ENCODE data around the gene PLA2G4B.

PLA2G4B gene

GRCh38 chr15:41857316-41857715 lies 18.7 kb downstream of the PLA2G4B start:
- in situ Hi-C loops (cut with MboI; ENCODE audit: low pct_unique_long_range_greater_than_20kb, low sequenced_read_pairs, unreplicated experiment) = no loop called here
- TF ChIP-seq CTCF (IDR thresholded peaks at IDR 0.05; ENCODE audit: extremely low read depth, insufficient read depth, missing control alignments) = no peak
- no peak for DNase-seq (ENCODE audit: low spot score)

- TF ChIP-seq CTCF (IDR thresholded peaks at IDR 0.05; ENCODE audit: extremely low read depth, insufficient read depth, missing control alignments) = no peak
- in situ Hi-C loops (cut with MboI; ENCODE audit: low pct_unique_long_range_greater_than_20kb, low sequenced_read_pairs, unreplicated experiment) = no loop called here
Measured at GRCh38 chr15:41858756-41859155, 20.1 kb downstream of the PLA2G4B start.

DNA sequence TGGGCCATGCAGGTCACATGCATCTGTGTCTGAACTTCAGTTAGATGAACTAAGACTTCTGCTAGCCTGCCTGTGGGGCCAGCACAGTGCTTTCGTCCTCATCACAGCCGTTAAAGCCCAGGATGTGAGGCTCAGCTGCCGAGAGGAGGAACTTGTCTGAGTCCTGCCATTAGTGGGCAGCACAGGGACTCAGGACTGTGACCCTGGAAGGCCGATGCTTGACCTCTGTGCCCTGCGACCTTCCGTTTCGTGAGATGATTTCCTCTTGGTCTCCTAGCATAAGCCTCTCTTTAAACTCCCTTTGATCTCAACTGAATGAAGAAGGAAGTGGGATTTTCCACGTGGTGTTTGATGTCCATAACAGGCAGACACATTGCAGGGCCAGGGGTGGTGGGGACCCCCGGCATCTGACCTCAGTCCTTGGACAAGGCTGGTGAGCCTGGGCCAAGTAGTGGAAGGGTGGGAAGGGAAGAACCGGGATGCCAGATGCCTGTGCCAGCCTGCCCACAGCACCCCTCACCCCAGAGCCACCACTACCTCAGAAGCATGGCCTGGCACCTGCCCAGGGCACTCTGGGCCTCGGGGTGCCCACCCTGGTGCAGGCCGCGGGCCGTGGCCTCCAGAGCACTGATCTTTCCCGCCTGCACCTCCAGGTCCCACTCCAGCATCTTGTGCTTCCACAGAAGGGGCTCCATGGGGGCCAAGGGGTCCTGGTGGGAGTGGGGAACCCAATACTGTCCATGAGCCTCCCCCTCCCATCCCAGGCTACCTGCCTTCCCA lies 21.6 kb downstream of the PLA2G4B start:
- TF ChIP-seq CTCF (IDR thresholded peaks at IDR 0.05; ENCODE audit: extremely low read depth, insufficient read depth, missing control alignments) = peak; percentile 17
- in situ Hi-C loops (cut with MboI; ENCODE audit: low pct_unique_long_range_greater_than_20kb, low sequenced_read_pairs, unreplicated experiment) = no loop called here

More at GRCh38 chr15:41858756-41859155, 20.1 kb downstream of the PLA2G4B start:
- DNase-seq (ENCODE audit: low spot score) = no peak

DNA sequence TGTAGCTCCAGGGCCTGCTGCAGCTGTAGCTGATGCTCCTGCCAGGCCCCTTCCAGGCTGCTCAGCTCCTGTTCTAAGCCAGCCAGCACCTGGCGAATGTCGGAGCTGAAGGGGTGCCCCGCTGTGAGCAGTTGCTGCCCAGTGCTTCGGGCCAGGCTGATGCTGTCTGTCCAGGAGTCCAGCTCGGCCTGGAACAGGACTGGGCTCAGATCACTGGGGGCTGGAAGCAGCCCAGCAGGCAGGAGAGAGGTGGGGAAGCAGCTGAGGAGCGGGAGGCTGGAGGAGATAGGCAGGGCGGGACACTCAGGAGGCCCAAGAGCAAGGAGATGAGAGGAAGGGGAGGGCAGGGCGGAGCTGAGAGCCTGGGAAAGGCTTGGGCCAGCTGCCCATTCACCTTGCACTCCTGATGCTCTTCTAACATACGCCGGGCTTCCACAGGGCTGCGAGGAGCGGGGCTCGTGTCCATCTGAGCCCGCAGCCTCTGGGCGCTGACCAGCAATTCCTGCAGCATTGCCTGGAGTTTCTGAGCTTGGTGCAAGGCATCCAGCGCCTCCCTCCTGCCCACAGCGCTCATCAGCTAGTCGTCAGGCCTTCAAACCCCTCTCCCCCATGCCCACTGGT lies 23.2 kb downstream of the PLA2G4B start:
- in situ Hi-C loops (cut with MboI; ENCODE audit: low pct_unique_long_range_greater_than_20kb, low sequenced_read_pairs, unreplicated experiment) = no loop called here
- no peak for TF ChIP-seq CTCF (IDR thresholded peaks at IDR 0.05; ENCODE audit: extremely low read depth, insufficient read depth, missing control alignments)
- no peak for DNase-seq (ENCODE audit: low spot score)

More for the DNA sequence above, 21.6 kb downstream of the PLA2G4B start:
- DNase-seq (ENCODE audit: low spot score) = no peak

GRCh38 chr15:41862515-41863116 lies 24.0 kb downstream of the PLA2G4B start:
- TF ChIP-seq CTCF (IDR thresholded peaks at IDR 0.05; ENCODE audit: extremely low read depth, insufficient read depth, missing control alignments) = no peak
- in situ Hi-C loops (cut with MboI; ENCODE audit: low pct_unique_long_range_greater_than_20kb, low sequenced_read_pairs, unreplicated experiment) = no loop called here
- no peak for DNase-seq (ENCODE audit: low spot score)

DNA sequence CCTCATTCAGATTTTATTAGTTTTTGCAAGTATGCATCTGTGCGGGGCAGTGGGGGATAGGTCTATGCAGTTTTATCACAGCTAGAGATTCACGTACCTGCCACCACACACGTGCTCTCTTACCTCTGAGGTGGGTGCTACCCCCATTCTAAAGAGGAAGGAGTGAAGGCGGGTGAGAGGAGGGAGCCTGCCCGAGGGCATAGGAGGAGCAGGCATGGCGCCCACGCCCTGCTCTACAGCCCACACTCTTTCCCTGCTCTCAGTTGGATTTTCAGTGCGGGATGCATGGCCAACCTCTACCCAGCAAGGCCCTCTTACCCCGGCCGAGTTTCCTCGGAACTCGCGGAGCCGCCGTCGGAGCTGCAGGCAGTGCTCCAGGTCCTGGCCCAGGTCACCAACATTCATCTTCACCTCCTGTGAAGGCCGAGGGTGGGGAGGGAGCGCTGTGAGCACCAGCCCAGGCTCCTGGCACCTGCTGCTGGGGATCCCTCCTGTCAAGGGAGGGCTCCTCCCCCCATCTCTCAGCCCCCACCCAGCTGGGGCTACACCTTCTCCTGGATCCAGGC lies 26.9 kb downstream of the PLA2G4B start:
- DNase-seq (ENCODE audit: low spot score) = no peak
- in situ Hi-C loops (cut with MboI; ENCODE audit: low pct_unique_long_range_greater_than_20kb, low sequenced_read_pairs, unreplicated experiment) = no loop called here
- TF ChIP-seq CTCF (IDR thresholded peaks at IDR 0.05; ENCODE audit: extremely low read depth, insufficient read depth, missing control alignments) = no peak

Measured in GM13977 (cell line).